A549 (cell line): ENCODE data around the gene MAML3. TPM values are rescaled to one million over a fixed set of nuclear protein-coding genes. Genes with fewer than 3 reads are reported as not detected.

ENCODE experiments used
- ATAC-seq, 2 experiments: fragments of 200-7000 bp in 1 of 2; fragments of >200 bp in 1 of 2; cut with Nextera tagmentation in 1 of 2; cut with Tn5 transposase in 1 of 2; 3 replicates each; pipeline versions ENCODE4 v1.8.0 to v1.9.1; 2018 to 2020; ENCODE audit warnings: mild to moderate bottlenecking in 1 of 2, moderate library complexity in 1 of 2
- CTCF ChIA-PET: fragments of 300-600 bp; sonication (Branson Sonifier 250); formaldehyde crosslinking; extraction: SDS; loops from one replicate; lab custom pipeline; 2021; ENCODE audit warnings: antibody characterized with exemption, inconsistent platforms; lab: Yijun Ruan, JAX
- POLR2A ChIA-PET: fragments of 350-600 bp; formaldehyde crosslinking; extraction: SDS; loops from one replicate; lab custom pipeline; 2021; ENCODE audit warnings: antibody characterized with exemption, inconsistent platforms; lab: Yijun Ruan, JAX
- DNase-seq, 2 experiments: peaks; one replicate each; pipeline versions ENCODE4 v3.0.0 to v3.0.0-alpha.2; 2011 to 2016; ENCODE audit warnings: low read depth in 1 of 2, low spot score in 1 of 2
- FAIRE-seq: peaks from 2 replicates; lab custom pipeline; 2011; peaks lifted over from hg19 to GRCh38; lab: Jason Lieb, UNC
- H3K27ac ChIP-seq, 2 experiments: fragments of >200 bp; sonication (Bioruptor Twin); formaldehyde crosslinking; 3 replicates each; pipeline ENCODE4 v1.5.1; 2016 to 2017
- H3K4me1 ChIP-seq: fragments of >200 bp; sonication (Bioruptor Twin); formaldehyde crosslinking; 3 replicates; pipeline ENCODE4 v1.6.1; 2016
- H3K4me2 ChIP-seq: fragments of >200 bp; sonication (Bioruptor Twin); formaldehyde crosslinking; 3 replicates; pipeline ENCODE4 v1.6.1; 2016
- H3K4me3 ChIP-seq: fragments of >200 bp; sonication (Bioruptor Twin); formaldehyde crosslinking; 3 replicates; pipeline ENCODE4 v1.5.1; 2016
- H3K9me3 ChIP-seq: fragments of >200 bp; sonication (Bioruptor Twin); formaldehyde crosslinking; 3 replicates; pipeline ENCODE4 v1.6.1; 2016
- EHF ChIP-seq: fragments of 250-450 bp; sonication (Bioruptor Pico); IDR thresholded peaks from 2 replicates; pipeline ENCODE4 v1.5.0; 2020; ENCODE audit warnings: mild to moderate bottlenecking
- EHMT2 ChIP-seq: fragments of 200-600 bp; sonication (generic); IDR thresholded peaks from 2 replicates; pipeline ENCODE4 v1.6.1; 2016; ENCODE audit warnings: antibody characterized with exemption, low read depth, mild to moderate bottlenecking, moderate library complexity
- ESRRA ChIP-seq: fragments of 150-350 bp; IDR thresholded peaks from 2 replicates; pipeline ENCODE4 v1.6.1; 2014; ENCODE audit warnings: mild to moderate bottlenecking, low read length, borderline replicate concordance
- FOSB ChIP-seq: fragments of 250-450 bp; sonication (Bioruptor Pico); IDR thresholded peaks from 2 replicates; pipeline ENCODE4 v1.5.0; 2020; ENCODE audit warnings: mild to moderate bottlenecking, moderate library complexity
- GATA3 ChIP-seq: IDR thresholded peaks from 2 replicates; pipeline ENCODE4 v1.6.1; 2012; ENCODE audit warnings: borderline replicate concordance
- HEYL ChIP-seq: fragments of 250-450 bp; sonication (Bioruptor Pico); IDR thresholded peaks from 2 replicates; pipeline ENCODE4 v1.8.0; 2021; ENCODE audit warnings: mild to moderate bottlenecking, moderate library complexity
- JUN ChIP-seq, 2 experiments: fragments of >200 bp; sonication (Bioruptor Twin); formaldehyde crosslinking; IDR thresholded peaks; 2 replicates in 1 of 2; 3 replicates in 1 of 2; pipeline ENCODE4 v1.6.1; 2016 to 2017
- JUNB ChIP-seq: fragments of >200 bp; sonication (Bioruptor Twin); formaldehyde crosslinking; IDR thresholded peaks from 2 replicates; pipeline ENCODE4 v1.6.1; 2016
- KDM5A ChIP-seq: fragments of 200-600 bp; sonication (generic); IDR thresholded peaks from 2 replicates; pipeline ENCODE4 v1.6.1; 2016; ENCODE audit warnings: antibody characterized with exemption, mild to moderate bottlenecking
- MAZ ChIP-seq: fragments of 150-350 bp; IDR thresholded peaks from 2 replicates; pipeline ENCODE4 v1.6.1; 2014; ENCODE audit warnings: antibody characterized with exemption, low read depth, low read length, borderline replicate concordance
- NFE2L2 ChIP-seq: fragments of 150-350 bp; conservative IDR thresholded peaks from 2 replicates; pipeline ENCODE4 v1.6.1; 2014; ENCODE audit warnings: low read length
- NR3C1 ChIP-seq: fragments of >200 bp; sonication (Bioruptor Twin); formaldehyde crosslinking; IDR thresholded peaks from 3 replicates; pipeline ENCODE4 v1.6.1; 2017
- POLR2A ChIP-seq: IDR thresholded peaks from 2 replicates; pipeline ENCODE4 v1.6.1; 2012; ENCODE audit warnings: mild to moderate bottlenecking, low read length
- RAD21 ChIP-seq, 2 experiments: fragments of >200 bp in 1 of 2; sonication (Bioruptor Twin) in 1 of 2; formaldehyde crosslinking in 1 of 2; IDR thresholded peaks in 1 of 2; conservative IDR thresholded peaks in 1 of 2; 2 replicates in 1 of 2; 3 replicates in 1 of 2; pipeline ENCODE4 v1.6.1; 2012 to 2018; ENCODE audit warnings: inconsistent platforms in 1 of 2
- RARB ChIP-seq: fragments of 250-450 bp; sonication (Bioruptor Pico); IDR thresholded peaks from 2 replicates; pipeline ENCODE4 v1.8.0; 2021; ENCODE audit warnings: mild to moderate bottlenecking, moderate library complexity
- REST ChIP-seq: fragments of 200-600 bp; sonication (generic); IDR thresholded peaks from 2 replicates; pipeline ENCODE4 v1.6.1; 2016; ENCODE audit warnings: antibody characterized with exemption, mild to moderate bottlenecking, moderate library complexity
- USF2 ChIP-seq: fragments of 450-650 bp; IDR thresholded peaks from 2 replicates; pipeline ENCODE4 v1.6.1; 2014; ENCODE audit warnings: antibody characterized with exemption
- ZFP36 ChIP-seq: fragments of 450-650 bp; IDR thresholded peaks from 2 replicates; pipeline ENCODE4 v1.6.1; 2014; ENCODE audit warnings: borderline replicate concordance; ENCODE audit not compliant: partially characterized antibody
- ZNF302 ChIP-seq: fragments of 250-450 bp; sonication (Bioruptor Pico); IDR thresholded peaks from 2 replicates; pipeline ENCODE4 v1.9.0; 2021; ENCODE audit warnings: inconsistent platforms, mild to moderate bottlenecking, moderate library complexity
- WGBS: methylation state at CpG from one replicate; pipeline ENCODE4 v1.1.6; 2017; ENCODE audit errors: missing lambda C conversion rate; 5-methylcytosine and 5-hydroxymethylcytosine counted together
- polyA plus RNA-seq, 4 experiments: library from polyadenylated mRNA; depleted of rRNA in 3 of 4; stranded (reverse); fragments of >200 nt; fragmentation: RNase III in 1 of 4; extraction: RNeasy Plus Mini Kit Qiagen cat#74134 plus additional on column Dnase treatment in 1 of 4; gene quantifications; 2 replicates in 3 of 4; 3 replicates in 1 of 4; pipeline ENCODE4 v1.2.3, GENCODE V29; 2011 to 2017
- TF ChIP-seq, protein P1 (sequence below): IDR thresholded peaks from 2 replicates; pipeline ENCODE4 v1.6.1; 2012; ENCODE audit warnings: low read depth, borderline replicate concordance
- TF ChIP-seq, protein P2 (sequence below): fragments of 250-450 bp; sonication (Bioruptor Pico); IDR thresholded peaks from 2 replicates; pipeline ENCODE4 v1.5.0; 2021; ENCODE audit warnings: mild to moderate bottlenecking, moderate library complexity, borderline replicate concordance

The MAML3 gene
- polyA plus RNA-seq, 2 of the 4 experiments (the other 2 are of a cell fraction), result 9.0 to 22.2 TPM

DNA sequence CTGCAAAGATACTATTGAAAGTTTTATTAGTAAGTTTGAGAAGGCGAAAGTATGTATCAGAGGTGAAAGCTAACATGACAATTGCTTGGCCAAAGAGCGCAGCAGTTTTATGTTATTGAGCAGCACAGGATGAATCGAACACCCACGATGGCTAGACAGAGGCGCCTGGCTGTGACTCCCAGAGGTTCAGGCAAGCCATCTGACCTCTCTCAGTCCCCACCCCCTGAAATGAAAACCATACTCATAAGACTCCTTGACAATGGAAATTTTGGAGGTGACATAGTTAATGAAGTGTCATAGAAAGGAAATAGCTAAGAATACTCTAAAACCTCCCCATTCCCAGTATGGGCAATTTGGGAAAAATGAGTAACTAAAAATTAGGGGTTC lies 417.7 kb downstream of the MAML3 start:
- ChIA-PET POLR2A (no interaction called here), CTCF (no interaction called here)
- Histone ChIP-seq H3K4me1 (peaks cover 16% of the 10 kb centered on the region), H3K27ac (no peak overlapping the region), H3K4me3 (no peak overlapping the region), H3K4me2 (no peak overlapping the region), H3K9me3 (no peaks in the 10 kb centered on the region)
- TF ChIP-seq ESRRA (no peak), NFE2L2 (no peak)
- TF ChIP-seq, protein P1, sequence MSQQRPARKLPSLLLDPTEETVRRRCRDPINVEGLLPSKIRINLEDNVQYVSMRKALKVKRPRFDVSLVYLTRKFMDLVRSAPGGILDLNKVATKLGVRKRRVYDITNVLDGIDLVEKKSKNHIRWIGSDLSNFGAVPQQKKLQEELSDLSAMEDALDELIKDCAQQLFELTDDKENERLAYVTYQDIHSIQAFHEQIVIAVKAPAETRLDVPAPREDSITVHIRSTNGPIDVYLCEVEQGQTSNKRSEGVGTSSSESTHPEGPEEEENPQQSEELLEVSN, result no peak
- 95% methylated on average over 5 of the region's 5 CpGs for WGBS
- ATAC-seq, result no peak
- FAIRE-seq, result no peak
- DNase-seq, result no peak

GRCh38 chr4:139735381-139736273 lies 418.4 kb downstream of the MAML3 start:
- no peak overlapping the region for H3K4me2 ChIP-seq
- CTCF ChIA-PET, result no interaction called here
- FAIRE-seq, result no peak

More at GRCh38 chr4:139735381-139736273, 418.4 kb downstream of the MAML3 start:
- TF ChIP-seq JUNB, result no peak
- no peak for TF ChIP-seq FOSB (CRISPR knock-in tag)
- TF ChIP-seq GATA3, result no peak
- no peak for TF ChIP-seq USF2
- TF ChIP-seq POLR2A, result no peak
- TF ChIP-seq RARB, result no peak
- TF ChIP-seq EHMT2, result no peak
- no peak for TF ChIP-seq NR3C1
- no peak for TF ChIP-seq HEYL (CRISPR knock-in tag)
- no peak for TF ChIP-seq JUN (IDR thresholded peaks at IDR 0.05)
- no peak for TF ChIP-seq EHF (CRISPR knock-in tag)
- no peak for TF ChIP-seq MAZ
- TF ChIP-seq, protein P2, sequence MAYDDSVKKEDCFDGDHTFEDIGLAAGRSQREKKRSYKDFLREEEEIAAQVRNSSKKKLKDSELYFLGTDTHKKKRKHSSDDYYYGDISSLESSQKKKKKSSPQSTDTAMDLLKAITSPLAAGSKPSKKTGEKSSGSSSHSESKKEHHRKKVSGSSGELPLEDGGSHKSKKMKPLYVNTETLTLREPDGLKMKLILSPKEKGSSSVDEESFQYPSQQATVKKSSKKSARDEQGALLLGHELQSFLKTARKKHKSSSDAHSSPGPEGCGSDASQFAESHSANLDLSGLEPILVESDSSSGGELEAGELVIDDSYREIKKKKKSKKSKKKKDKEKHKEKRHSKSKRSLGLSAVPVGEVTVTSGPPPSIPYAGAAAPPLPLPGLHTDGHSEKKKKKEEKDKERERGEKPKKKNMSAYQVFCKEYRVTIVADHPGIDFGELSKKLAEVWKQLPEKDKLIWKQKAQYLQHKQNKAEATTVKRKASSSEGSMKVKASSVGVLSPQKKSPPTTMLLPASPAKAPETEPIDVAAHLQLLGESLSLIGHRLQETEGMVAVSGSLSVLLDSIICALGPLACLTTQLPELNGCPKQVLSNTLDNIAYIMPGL (CRISPR knock-in tag), result no peak
- TF ChIP-seq ZNF302 (CRISPR knock-in tag), result no peak
- no peak for TF ChIP-seq RAD21 (conservative IDR thresholded peaks at IDR 0.05 in 1 of 2, IDR thresholded peaks at IDR 0.05 in 1 of 2)
- TF ChIP-seq ZFP36, result no peak
- TF ChIP-seq KDM5A, result no peak
- no peak for TF ChIP-seq REST
- POLR2A ChIA-PET, result no interaction called here
- DNase-seq (no peak), ATAC-seq (no peak)
- WGBS, result 95% methylated on average over 40 of the region's 59 CpGs
- Histone ChIP-seq H3K4me1 (peaks cover 9% of the 10 kb centered on the region), H3K27ac (no peak overlapping the region), H3K9me3 (no peaks in the 10 kb centered on the region), H3K4me3 (no peak overlapping the region)
